ENCODE results near the gene TSPAN18. TPM values are rescaled to one million over a fixed set of nuclear protein-coding genes. Genes with fewer than 3 reads are reported as not detected.

Gene TSPAN18
- total RNA-seq, 2 experiments from 2014 or later, result 7.5 to 8.7 TPM

DNA sequence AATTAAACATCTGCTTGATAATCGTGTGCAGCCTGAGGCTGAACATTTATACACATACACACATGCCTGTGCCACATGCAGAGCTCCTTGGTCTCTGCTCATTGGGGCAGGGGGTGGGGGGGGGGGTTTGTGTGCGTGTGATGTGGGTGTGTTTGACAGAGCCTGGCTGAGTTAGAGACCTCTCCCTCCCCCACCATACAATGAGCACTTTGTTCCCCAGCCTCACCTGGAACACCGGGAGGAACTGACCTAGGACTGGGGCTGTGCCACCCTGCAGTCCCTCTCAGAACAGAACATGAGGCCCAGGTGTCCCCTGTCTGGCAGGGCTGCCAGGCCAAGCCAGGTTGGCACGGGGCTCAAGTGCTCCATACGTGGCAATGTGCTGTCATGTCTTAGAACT is 127.3 kb downstream of the TSPAN18 start:
- H3K9me3 Mint-ChIP-seq (ENCODE audit: insufficient read depth), result no peaks in the 10 kb centered on the region
- peaks cover 22% of the 10 kb centered on the region for H3K27me3 Mint-ChIP-seq (ENCODE audit: low read depth)
- H3K4me1 Mint-ChIP-seq (ENCODE audit: low read depth), result no peaks in the 10 kb centered on the region
- ChIA-PET POLR2A (no interaction called here), CTCF (no interaction called here)
- H3K4me3 Mint-ChIP-seq, result no peak overlapping the region
- no peak overlapping the region for H3K27ac Mint-ChIP-seq
- no peaks in the 10 kb centered on the region for H3K36me3 Mint-ChIP-seq (ENCODE audit: low read depth)
- DNase-seq (no peak), ATAC-seq (no peak)

- peaks cover 27% of the 10 kb centered on the region for H3K27me3 Mint-ChIP-seq (ENCODE audit: low read depth)
- POLR2A ChIA-PET, result no interaction called here
- H3K9me3 Mint-ChIP-seq (ENCODE audit: insufficient read depth), result no peaks in the 10 kb centered on the region
- no peaks in the 10 kb centered on the region for H3K4me1 Mint-ChIP-seq (ENCODE audit: low read depth)
- H3K36me3 Mint-ChIP-seq (ENCODE audit: low read depth), result no peaks in the 10 kb centered on the region
- no peak for ATAC-seq
- CTCF ChIA-PET, result interaction anchor here (1.4 kb wide), 1 partner anchor 81 kb away, joined by 3 read pairs; no protein-coding TSS in a partner anchor
- no peak for DNase-seq
- no peak overlapping the region for H3K4me3 Mint-ChIP-seq
- no peak overlapping the region for H3K27ac Mint-ChIP-seq
Measured at GRCh38 chr11:44854741-44855492, 128.2 kb downstream of the TSPAN18 start.

GRCh38 chr11:44855493-44855849 is 128.7 kb downstream of the TSPAN18 start:
- DNase-seq (no peak), ATAC-seq (no peak)
- Mint-ChIP-seq H3K9me3 (ENCODE audit: insufficient read depth) (no peaks in the 10 kb centered on the region), H3K4me3 (no peak overlapping the region), H3K27me3 (ENCODE audit: low read depth) (peaks cover 33% of the 10 kb centered on the region), H3K4me1 (ENCODE audit: low read depth) (no peaks in the 10 kb centered on the region), H3K27ac (no peak overlapping the region), H3K36me3 (ENCODE audit: low read depth) (no peaks in the 10 kb centered on the region)
- ChIA-PET POLR2A (no interaction called here), CTCF (interaction anchor here (1.4 kb wide), 1 partner anchor 81 kb away, joined by 3 read pairs; no protein-coding TSS in a partner anchor)

DNA sequence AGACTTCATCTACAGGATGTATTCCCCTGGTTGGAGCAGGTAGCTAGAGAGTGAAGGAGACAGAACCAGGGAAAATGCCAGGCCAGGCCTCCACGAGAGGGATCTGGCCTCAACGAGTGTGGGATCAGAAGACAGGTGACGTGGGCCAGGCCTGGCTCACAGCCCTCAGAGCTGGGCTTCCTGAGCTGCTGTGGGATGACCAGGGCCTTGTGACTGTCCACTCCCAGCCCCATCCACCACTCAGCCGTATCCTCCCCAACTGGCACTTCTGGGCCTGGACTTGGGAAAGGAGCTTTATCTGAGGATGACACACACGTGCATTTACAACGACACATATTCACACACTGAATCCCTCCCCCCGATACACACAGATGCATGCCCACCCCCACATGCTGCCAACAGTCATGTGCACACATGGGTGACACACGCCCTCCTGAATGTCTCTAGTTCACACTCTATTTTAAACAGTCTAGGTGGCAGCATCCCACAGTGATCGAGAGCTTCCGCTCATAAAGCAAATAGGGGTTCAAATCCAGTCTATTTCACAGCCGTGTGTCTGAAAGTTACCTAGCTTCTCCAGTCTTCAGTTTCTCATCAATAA is 130.8 kb downstream of the TSPAN18 start:
- ChIA-PET POLR2A (no interaction called here), CTCF (interaction anchor here (1.1 kb wide), 1 partner anchor 83 kb away, joined by 3 read pairs; no protein-coding TSS in a partner anchor)
- no peak for ATAC-seq

GRCh38 chr11:44858796-44859527 is 132.2 kb downstream of the TSPAN18 start:
- peaks cover 20% of the 10 kb centered on the region for H3K4me1 Mint-ChIP-seq (ENCODE audit: low read depth)
- H3K27me3 Mint-ChIP-seq (ENCODE audit: low read depth), result peaks cover 46% of the 10 kb centered on the region
- H3K9me3 Mint-ChIP-seq (ENCODE audit: insufficient read depth), result no peaks in the 10 kb centered on the region
- no peak overlapping the region for H3K27ac Mint-ChIP-seq
- H3K4me3 Mint-ChIP-seq, result no peak overlapping the region
- H3K36me3 Mint-ChIP-seq (ENCODE audit: low read depth), result no peaks in the 10 kb centered on the region
- no peak for DNase-seq
- ChIA-PET POLR2A (no interaction called here), CTCF (no interaction called here)
- no peak for ATAC-seq

More for the DNA sequence above, 130.8 kb downstream of the TSPAN18 start:
- Mint-ChIP-seq H3K4me3 (no peak overlapping the region), H3K27me3 (ENCODE audit: low read depth) (peaks cover 39% of the 10 kb centered on the region), H3K36me3 (ENCODE audit: low read depth) (no peaks in the 10 kb centered on the region), H3K27ac (no peak overlapping the region), H3K9me3 (ENCODE audit: insufficient read depth) (no peaks in the 10 kb centered on the region), H3K4me1 (ENCODE audit: low read depth) (peaks cover 15% of the 10 kb centered on the region)
- DNase-seq, result no peak

DNA sequence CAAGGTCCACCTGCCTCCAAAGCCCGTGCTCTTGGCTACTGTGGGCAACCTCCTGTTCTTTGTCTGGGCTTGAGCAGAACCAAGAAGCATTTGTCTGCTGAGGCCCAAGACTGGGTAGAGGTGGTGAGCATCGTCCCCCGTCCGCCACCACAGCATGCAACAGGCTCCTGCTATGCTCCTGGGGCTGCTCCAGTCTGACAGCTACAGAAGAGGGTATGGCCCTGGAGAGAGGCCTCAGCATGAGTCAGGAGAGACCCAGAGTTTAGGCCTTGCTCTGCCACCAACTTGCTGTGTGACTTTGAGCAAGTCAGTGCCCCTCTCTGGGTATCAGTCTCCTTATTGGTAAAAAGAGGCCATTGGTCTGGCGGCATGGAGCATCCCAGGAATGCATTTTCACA is 132.8 kb downstream of the TSPAN18 start:
- ATAC-seq, result no peak

GRCh38 chr11:44860346-44860745 is 133.6 kb downstream of the TSPAN18 start:
- no peak overlapping the region for H3K27ac Mint-ChIP-seq
- no peak overlapping the region for H3K4me3 Mint-ChIP-seq
- H3K36me3 Mint-ChIP-seq (ENCODE audit: low read depth), result no peaks in the 10 kb centered on the region
- ChIA-PET CTCF (interaction anchor here (1.3 kb wide), 1 partner anchor 76 kb away, joined by 3 read pairs; no protein-coding TSS in a partner anchor), POLR2A (no interaction called here)
- DNase-seq (no peak), ATAC-seq (no peak)
- H3K4me1 Mint-ChIP-seq (ENCODE audit: low read depth), result peaks cover 20% of the 10 kb centered on the region
- H3K9me3 Mint-ChIP-seq (ENCODE audit: insufficient read depth), result no peaks in the 10 kb centered on the region
- peaks cover 53% of the 10 kb centered on the region for H3K27me3 Mint-ChIP-seq (ENCODE audit: low read depth)

More for the DNA sequence above, 132.8 kb downstream of the TSPAN18 start:
- Mint-ChIP-seq H3K4me3 (no peak overlapping the region), H3K9me3 (ENCODE audit: insufficient read depth) (no peaks in the 10 kb centered on the region), H3K36me3 (ENCODE audit: low read depth) (no peaks in the 10 kb centered on the region), H3K27ac (no peak overlapping the region), H3K4me1 (ENCODE audit: low read depth) (peaks cover 20% of the 10 kb centered on the region), H3K27me3 (ENCODE audit: low read depth) (peaks cover 46% of the 10 kb centered on the region)
- ChIA-PET POLR2A (no interaction called here), CTCF (interaction anchor here (1.3 kb wide), 1 partner anchor 77 kb away, joined by 3 read pairs; no protein-coding TSS in a partner anchor)
- DNase-seq, result no peak

GRCh38 chr11:44861849-44862557 is 135.2 kb downstream of the TSPAN18 start:
- no peaks in the 10 kb centered on the region for H3K9me3 Mint-ChIP-seq (ENCODE audit: insufficient read depth)
- peaks cover 49% of the 10 kb centered on the region for H3K27me3 Mint-ChIP-seq (ENCODE audit: low read depth)
- no peak overlapping the region for H3K4me3 Mint-ChIP-seq
- H3K36me3 Mint-ChIP-seq (ENCODE audit: low read depth), result no peaks in the 10 kb centered on the region
- DNase-seq, result peak; percentile 87
- CTCF ChIA-PET, result interaction anchor here (0.6 to 1.0 kb wide), 3 partner anchors 33 to 87 kb away, joined by 3 to 4 read pairs (median 3); no protein-coding TSS in a partner anchor
- H3K4me1 Mint-ChIP-seq (ENCODE audit: low read depth), result peaks cover 20% of the 10 kb centered on the region
- peak overlapping the region; percentile 36 for H3K27ac Mint-ChIP-seq
- peak; percentile 98 for ATAC-seq
- POLR2A ChIA-PET, result no interaction called here

DNA sequence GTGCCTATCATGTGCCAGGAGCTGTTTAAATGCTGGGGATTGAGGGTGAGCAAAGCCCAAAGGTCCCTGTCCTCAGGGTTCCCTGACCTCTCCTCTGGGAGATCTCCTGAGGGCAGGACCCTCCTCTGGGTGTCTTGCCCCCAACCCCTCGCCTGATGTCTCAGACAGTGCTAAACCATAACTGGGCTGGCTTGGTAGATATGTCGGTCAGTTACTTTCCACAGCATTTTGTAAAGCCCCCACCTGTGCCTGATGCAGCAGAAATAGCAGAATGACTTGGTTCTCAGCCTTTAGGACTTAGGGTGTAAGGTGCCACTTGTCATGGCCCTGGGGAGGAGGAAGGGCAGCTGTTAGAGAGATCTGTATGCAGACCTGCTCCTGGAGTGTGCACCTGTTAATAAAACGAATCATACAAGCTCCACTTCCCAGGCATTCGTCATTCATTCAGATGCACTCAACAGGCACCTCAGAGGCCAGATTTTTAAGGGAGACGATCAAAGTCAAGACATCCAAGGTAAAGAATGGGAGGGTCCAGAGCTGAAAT is 135.9 kb downstream of the TSPAN18 start:
- peak overlapping the region; percentile 36 for H3K27ac Mint-ChIP-seq
- ATAC-seq (no peak), DNase-seq (no peak)
- H3K27me3 Mint-ChIP-seq (ENCODE audit: low read depth), result peaks cover 46% of the 10 kb centered on the region
- H3K4me1 Mint-ChIP-seq (ENCODE audit: low read depth), result peaks cover 20% of the 10 kb centered on the region
- no peaks in the 10 kb centered on the region for H3K9me3 Mint-ChIP-seq (ENCODE audit: insufficient read depth)
- POLR2A ChIA-PET, result no interaction called here
- H3K4me3 Mint-ChIP-seq, result no peak overlapping the region
- H3K36me3 Mint-ChIP-seq (ENCODE audit: low read depth), result no peaks in the 10 kb centered on the region
- CTCF ChIA-PET, result interaction anchor here (0.6 to 1.0 kb wide), 2 partner anchors 32 to 49 kb away, joined by 3 to 4 read pairs; no protein-coding TSS in a partner anchor

DNA sequence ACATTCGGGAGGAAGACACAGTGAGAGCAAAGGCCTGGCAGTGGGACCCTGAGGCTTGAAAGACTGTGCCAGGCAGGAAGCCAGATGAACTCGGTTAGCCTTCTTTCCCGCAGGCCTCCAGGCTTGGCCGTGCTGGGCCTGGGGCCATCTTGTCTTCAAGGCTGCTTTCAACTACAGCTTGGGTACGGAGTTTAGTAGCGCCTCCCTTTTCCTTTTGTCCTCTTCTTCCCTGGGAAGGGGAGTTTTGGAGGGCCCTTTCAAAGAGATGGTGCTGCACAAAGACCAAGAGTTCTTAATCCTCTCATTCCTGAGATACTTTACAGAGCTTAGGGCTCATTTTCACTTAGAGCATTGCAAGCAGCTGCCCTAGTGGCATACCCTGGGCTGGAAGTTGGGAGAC is 136.5 kb downstream of the TSPAN18 start:
- Mint-ChIP-seq H3K4me3 (no peak overlapping the region), H3K4me1 (ENCODE audit: low read depth) (peaks cover 20% of the 10 kb centered on the region), H3K27me3 (ENCODE audit: low read depth) (peaks cover 46% of the 10 kb centered on the region), H3K27ac (no peak overlapping the region), H3K36me3 (ENCODE audit: low read depth) (no peaks in the 10 kb centered on the region), H3K9me3 (ENCODE audit: insufficient read depth) (no peaks in the 10 kb centered on the region)
- POLR2A ChIA-PET, result no interaction called here
- DNase-seq (no peak), ATAC-seq (no peak)
- CTCF ChIA-PET, result no interaction called here

DNA sequence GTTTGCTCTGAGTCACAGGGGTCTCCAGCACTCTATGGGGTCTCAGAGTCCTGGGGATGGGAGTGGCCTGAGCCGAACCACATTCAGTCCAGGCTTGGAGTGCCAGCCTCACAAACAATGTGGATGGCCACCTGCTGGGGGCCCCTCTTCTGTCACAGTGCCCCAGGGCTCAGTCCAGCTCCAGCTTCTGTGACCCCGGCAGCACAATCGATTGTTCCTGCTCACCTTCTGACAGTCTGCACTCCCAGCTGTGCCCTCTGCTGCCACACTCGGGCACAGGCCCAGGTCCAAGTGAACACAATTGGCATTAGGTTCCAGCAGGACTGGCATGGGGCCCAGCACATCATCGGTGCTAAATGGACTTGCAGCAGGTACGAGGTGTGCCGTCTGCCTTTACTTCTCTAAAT is 139.1 kb downstream of the TSPAN18 start:
- Mint-ChIP-seq H3K4me1 (ENCODE audit: low read depth) (peaks cover 20% of the 10 kb centered on the region), H3K36me3 (ENCODE audit: low read depth) (no peaks in the 10 kb centered on the region), H3K9me3 (ENCODE audit: insufficient read depth) (no peaks in the 10 kb centered on the region), H3K27me3 (ENCODE audit: low read depth) (peaks cover 35% of the 10 kb centered on the region), H3K4me3 (no peak overlapping the region), H3K27ac (no peak overlapping the region)
- POLR2A ChIA-PET, result no interaction called here
- ATAC-seq, result no peak
- no peak for DNase-seq
- CTCF ChIA-PET, result no interaction called here

All from activated CD8-positive, alpha-beta T cell treated with anti-CD3 and anti-CD28 coated beads, Interleukin-2, amount 10 ng/mL, durations not matched to agents 7 days and 5 days (primary cell).